GM21423 (cell line): ENCODE results near the gene POLR1A.
A peak's percentile ranks its signal among the peaks of the same experiment; 100 is the strongest.

Experiments used
- ATAC-seq: cut with Tn5 transposase; IDR thresholded peaks from one replicate; pipeline ENCODE4 v1.9.1; 2021; ENCODE audit warnings: mild to moderate bottlenecking, moderate library complexity; ENCODE audit not compliant: unreplicated experiment

The POLR1A gene

DNA sequence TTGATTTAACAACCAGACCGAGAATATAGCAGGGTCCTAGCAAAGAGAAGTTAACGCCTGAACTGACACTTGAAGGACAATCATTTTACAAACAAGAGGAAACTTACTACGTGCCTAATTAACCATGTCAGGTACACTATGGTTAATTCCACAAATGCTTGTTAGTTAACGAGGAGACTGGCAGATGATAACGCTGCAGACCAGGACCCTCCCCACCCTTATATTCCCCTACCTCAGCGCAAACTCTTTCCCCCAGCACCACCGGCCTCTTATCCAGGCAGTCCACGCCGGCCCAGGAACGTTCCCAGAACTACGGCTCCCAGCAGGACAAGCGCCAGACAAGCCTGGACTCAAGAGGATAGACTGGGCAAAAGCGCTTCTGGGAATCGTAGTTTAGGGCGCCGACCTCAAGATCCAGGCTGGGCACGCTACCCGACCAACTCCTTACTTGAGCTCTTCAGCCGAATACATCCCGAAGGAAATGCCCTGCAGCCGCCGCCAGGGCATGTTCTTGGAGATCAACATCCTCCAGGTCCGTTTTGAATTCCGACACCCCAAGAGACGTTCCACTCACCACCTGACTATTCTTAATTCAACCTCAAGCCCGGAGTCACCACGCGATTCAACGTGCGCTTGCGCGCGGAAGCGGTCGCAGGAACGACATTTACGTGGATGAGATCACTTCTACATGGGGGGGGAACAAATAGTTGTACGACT lies at the start of gene POLR1A:
Gene POLR1A, minus strand, starts transcription at position 635 of the 717 bp plus-strand sequence. Its CDS starts 110 bp downstream, at position 525.
- ATAC-seq = peak; percentile 67

- ATAC-seq = no peak
Observed at GRCh38 chr2:86150502-86150901, 44.8 kb upstream of the POLR1A start.

DNA sequence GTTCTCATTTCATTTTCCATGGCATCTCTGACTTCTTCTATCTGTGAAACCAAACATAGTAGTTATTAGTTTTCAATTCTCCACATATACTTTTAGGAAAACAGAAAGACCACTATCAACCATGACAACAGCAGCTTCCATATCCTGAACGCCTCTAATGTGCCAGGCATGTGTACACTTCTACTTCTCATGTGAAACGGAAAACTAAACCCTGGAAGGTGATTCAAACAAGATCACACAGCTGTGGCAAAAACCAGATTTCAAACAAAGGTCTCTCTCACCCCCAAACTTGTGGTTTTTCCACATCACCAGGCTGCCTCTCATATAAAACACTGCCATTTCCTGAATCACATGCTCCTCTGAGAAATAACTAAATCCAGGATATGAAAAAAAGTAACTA lies 42.1 kb upstream of the POLR1A start:
- ATAC-seq = no peak

- no peak for ATAC-seq
Observed at GRCh38 chr2:86143926-86144685, 38.4 kb upstream of the POLR1A start.

GRCh38 chr2:86143307-86143706 lies 37.6 kb upstream of the POLR1A start:
- no peak for ATAC-seq

- ATAC-seq = no peak
Observed at GRCh38 chr2:86142436-86143257, 37.0 kb upstream of the POLR1A start.

DNA sequence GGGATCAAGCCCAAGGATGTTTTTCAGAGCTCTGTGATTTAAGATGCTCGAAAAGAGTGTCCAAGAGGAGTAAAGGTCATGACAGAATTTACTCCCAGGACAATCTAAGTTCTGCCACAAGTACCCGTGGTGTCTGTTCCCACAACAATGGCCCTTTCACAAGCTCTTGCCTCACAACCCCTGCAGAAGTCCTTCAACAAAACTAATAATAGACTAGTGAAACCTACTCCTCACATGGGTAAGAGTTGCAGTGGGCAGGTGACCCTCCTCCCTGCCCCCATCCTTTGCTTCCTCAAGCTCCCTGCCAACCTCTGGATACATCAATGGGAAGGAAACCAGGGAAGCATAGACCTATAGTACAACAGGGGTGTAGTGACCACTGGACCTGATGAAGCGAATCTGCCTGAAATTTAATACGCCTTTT lies 35.3 kb upstream of the POLR1A start:
- no peak for ATAC-seq

DNA sequence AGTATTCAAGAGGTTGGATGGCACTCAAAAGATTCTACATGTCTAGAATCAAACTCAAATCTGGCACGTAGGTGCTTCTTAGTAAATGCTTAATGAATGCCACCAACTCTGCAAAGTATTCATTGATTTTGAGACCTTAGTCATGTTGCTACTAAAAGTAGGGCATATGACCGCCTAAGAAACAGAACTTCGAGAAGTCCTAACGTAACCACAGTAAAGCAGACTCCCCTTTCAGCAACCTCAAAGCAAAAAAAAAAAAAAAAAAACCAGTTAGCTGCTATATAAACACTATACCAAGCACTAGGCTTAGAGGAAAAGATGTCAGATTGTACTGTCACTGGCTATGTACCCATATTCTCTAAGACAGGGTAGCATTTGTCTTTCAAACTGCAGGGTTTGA lies 34.3 kb upstream of the POLR1A start:
- ATAC-seq = no peak

- no peak for ATAC-seq
Observed at GRCh38 chr2:86138736-86139625, 33.3 kb upstream of the POLR1A start.

GRCh38 chr2:86136141-86136540 lies 30.5 kb upstream of the POLR1A start:
- ATAC-seq = no peak

- no peak for ATAC-seq
Observed at GRCh38 chr2:86135653-86136052, 30.0 kb upstream of the POLR1A start.

DNA sequence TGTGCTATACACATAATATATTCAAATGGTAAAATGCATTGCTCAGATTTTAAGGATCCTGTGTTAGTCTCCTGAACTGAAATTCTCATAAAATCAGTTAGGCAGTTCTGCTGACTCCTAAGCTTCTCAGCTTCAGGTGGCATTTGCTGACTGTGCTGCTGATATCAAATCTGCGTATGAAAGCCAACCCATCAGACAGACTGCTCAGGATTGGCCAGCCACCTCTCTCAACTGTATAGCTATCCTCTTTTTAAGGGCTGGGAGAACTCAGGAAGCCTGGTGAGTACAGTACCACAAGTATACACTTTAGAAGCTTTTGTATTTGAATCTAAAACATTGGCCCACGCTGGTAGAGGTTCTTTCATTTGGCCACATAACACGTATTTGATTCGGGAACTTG lies 29.0 kb upstream of the POLR1A start:
- no peak for ATAC-seq

GRCh38 chr2:86124683-86125082 lies 19.0 kb upstream of the POLR1A start:
- ATAC-seq = no peak

DNA sequence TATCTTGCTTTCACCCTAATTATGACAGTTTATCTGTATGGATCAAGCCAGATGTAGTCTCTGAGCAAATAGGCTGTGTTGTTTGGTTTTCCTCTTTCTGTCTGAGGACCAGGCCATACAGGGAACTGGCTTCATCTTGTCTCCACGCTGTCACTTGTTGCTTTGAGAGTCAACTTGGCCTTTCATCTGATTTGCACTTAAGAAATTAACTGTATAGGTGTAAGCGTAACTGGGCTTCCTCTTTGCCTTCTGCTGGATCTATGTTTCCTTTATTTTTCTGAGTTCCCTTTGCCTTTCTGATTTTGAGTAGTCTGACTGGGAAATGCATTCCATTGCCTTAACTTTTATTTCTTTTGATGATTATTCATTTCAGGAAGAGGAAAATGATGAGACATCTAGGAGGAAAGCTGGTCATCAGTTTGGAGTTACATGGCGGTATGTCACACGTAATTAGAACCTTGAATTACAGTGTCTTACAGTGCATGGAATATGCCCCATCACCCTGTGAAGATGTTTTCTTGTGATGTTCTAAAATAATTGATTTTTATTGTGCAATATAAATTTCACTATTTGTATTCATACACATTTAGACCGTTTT lies 17.7 kb upstream of the POLR1A start:
- ATAC-seq = no peak

GRCh38 chr2:86118130-86118529 lies 12.4 kb upstream of the POLR1A start:
- no peak for ATAC-seq

DNA sequence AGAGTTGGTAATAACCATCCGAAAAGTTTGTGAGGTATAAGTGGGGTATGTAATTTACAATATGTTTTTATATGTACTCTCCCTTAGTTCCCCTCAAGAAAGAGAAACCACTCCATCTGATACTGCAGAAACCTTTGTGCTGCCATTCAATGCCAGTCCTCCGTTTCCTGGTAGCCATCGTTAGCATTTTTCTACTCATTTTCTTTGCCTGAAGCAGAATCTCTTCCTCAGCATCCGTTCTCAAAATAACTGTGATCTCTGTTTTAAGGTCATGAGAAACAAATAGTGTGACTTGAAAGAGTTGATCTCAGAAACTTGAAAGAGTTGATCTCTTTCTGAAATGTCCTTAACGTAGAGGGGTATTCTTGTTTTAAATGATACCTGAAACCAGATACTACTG lies 1.3 kb upstream of the POLR1A start:
- ATAC-seq = no peak

DNA sequence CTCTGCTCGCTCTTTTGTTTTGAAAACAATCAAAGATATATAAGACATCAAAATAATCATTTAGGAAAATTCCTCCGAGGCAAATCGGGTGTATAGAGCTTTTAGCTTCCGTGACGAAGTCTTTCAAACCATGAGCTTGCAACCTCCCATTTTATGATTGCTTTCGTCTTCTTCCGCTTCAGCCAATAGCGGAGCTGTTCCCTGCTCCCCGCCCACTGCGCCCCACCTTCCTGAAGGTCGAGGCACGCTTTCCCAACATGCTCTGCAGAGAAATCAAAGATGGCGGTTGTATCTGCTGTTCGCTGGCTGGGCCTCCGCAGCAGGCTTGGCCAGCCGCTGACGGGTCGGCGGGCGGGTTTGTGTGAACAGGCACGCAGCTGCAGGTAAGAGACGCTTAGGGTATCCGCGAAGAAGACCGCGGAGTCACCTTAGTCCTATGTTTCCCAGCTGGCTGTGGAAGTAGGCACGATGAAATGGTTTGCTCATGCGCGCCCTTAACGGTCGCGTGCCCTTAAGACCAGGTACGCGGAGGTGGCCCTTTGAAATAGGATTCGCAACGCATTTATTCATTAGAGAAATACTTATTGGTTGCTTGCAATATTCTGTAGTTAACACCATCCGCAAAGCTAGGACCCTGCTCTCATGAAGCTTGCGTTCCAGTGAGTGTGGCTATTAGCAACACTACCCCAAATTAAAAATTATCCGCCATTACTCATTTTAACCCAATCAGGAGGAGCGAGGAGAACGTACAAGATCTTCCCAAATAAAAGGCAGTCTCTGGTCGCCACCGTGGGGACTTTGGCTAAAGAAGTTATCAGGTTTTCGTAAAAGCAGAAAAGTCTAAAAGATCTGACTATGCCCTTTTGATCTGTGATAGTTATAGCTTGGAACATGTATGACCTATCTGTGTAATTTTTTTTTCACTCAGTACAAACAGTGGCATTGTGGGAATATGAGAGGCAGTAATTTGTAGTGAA lies 571 bp upstream of the POLR1A start, which contains the start of gene PTCD3:
Gene PTCD3, plus strand, starts transcription at position 267 of the 977 bp plus-strand sequence. Its CDS starts 13 bp downstream, at position 280.
- peak; percentile 91 for ATAC-seq

DNA sequence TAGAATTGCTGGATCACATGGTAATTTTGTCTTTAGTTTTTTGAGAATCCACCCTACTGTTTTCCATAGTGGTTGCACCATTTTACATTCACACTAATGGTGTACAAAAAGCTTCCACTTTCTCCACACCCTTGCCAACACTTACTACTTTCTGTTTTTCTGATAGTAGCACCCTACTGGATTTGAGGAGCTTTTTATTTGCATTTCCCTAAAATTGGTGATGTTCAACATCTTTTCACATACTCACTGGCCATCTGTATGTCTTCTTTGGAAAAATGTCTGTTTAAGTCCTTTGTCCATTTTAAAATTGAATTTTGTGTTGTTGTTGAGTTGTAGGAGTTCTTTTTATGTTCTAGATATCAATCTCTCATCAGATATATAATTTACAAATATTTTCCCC lies 3.5 kb downstream of the POLR1A start:
- no peak for ATAC-seq

DNA sequence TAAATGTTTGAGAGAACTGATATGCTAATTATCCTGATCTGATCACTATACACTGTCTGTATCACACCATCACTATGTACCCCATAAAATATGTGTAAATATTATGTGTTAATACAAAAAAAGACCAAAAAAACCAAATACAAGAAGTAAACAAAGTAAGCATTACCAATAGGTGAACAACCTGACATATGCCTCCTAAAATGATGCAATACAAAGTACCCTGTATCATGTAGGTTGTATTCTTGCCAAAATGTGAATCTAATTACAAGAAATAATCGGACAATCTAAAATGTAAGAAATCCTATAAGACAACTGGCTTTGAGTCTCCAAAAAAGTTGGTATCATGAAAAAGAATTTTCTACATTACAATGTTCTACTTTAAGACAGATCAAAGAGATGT lies 7.8 kb downstream of the POLR1A start:
- ATAC-seq = no peak
